Ishikawa (cell line): Measurements from ENCODE around the gene APLN.
A peak's percentile ranks its signal among the peaks of the same experiment; 100 is the strongest.

Experiments
- CEBPB ChIP-seq: IDR thresholded peaks from 2 replicates; pipeline ENCODE4 v1.6.1; 2012
- CREB1 ChIP-seq: IDR thresholded peaks from 2 replicates; pipeline ENCODE4 v1.6.1; 2012; ENCODE audit warnings: low read depth
- EGR1 ChIP-seq: IDR thresholded peaks from 2 replicates; pipeline ENCODE4 v1.6.1; 2012
- EP300 ChIP-seq: IDR thresholded peaks from 2 replicates; pipeline ENCODE4 v1.6.1; 2012; ENCODE audit warnings: borderline replicate concordance
- FOXM1 ChIP-seq: IDR thresholded peaks from 2 replicates; pipeline ENCODE4 v1.6.1; 2012; ENCODE audit warnings: low read depth, borderline replicate concordance
- MAX ChIP-seq: IDR thresholded peaks from 2 replicates; pipeline ENCODE4 v1.6.1; 2012
- NFIC ChIP-seq: IDR thresholded peaks from 2 replicates; pipeline ENCODE4 v1.6.1; 2012
- RAD21 ChIP-seq: IDR thresholded peaks from 2 replicates; pipeline ENCODE4 v1.6.1; 2012; ENCODE audit warnings: low read depth
- REST ChIP-seq: IDR thresholded peaks from 2 replicates; pipeline ENCODE4 v1.6.1; 2012; ENCODE audit warnings: low read depth, mild to moderate bottlenecking
- TAF1 ChIP-seq: IDR thresholded peaks from 2 replicates; pipeline ENCODE4 v1.6.1; 2012; ENCODE audit warnings: low read depth, mild to moderate bottlenecking
- TCF12 ChIP-seq: IDR thresholded peaks from 2 replicates; pipeline ENCODE4 v1.6.1; 2012; ENCODE audit warnings: low read depth
- TEAD4 ChIP-seq: IDR thresholded peaks from 2 replicates; pipeline ENCODE4 v1.6.1; 2012
- USF1 ChIP-seq: IDR thresholded peaks from 2 replicates; pipeline ENCODE4 v1.6.1; 2012
- YY1 ChIP-seq: IDR thresholded peaks from 2 replicates; pipeline ENCODE4 v1.6.1; 2012; ENCODE audit warnings: low read depth
- ZBTB7A ChIP-seq: IDR thresholded peaks from 2 replicates; pipeline ENCODE4 v1.6.1; 2012; ENCODE audit warnings: low read depth

Gene APLN, protein sequence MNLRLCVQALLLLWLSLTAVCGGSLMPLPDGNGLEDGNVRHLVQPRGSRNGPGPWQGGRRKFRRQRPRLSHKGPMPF

GRCh38 chrX:129654652-129655546, at the start of gene APLN:
Gene APLN (minus strand): TSS chrX:129654956. CDS start chrX:129654630, 326 bp downstream.
- TF ChIP-seq CREB1 (no peak), FOXM1 (no peak), ZBTB7A (no peak), TAF1 (no peak), RAD21 (no peak), NFIC (peak; percentile 77), REST (no peak), EP300 (no peak), TEAD4 (no peak), USF1 (peak; percentile 78), MAX (no peak; the same call in 1 of the 2 replicates)

- TF ChIP-seq RAD21 (no peak), YY1 (no peak), NFIC (no peak), TEAD4 (no peak), USF1 (no peak), TCF12 (no peak), MAX (no peak), CREB1 (no peak)
These were observed 49.7 kb upstream of the APLN start for GRCh38 chrX:129704491-129704890.

DNA sequence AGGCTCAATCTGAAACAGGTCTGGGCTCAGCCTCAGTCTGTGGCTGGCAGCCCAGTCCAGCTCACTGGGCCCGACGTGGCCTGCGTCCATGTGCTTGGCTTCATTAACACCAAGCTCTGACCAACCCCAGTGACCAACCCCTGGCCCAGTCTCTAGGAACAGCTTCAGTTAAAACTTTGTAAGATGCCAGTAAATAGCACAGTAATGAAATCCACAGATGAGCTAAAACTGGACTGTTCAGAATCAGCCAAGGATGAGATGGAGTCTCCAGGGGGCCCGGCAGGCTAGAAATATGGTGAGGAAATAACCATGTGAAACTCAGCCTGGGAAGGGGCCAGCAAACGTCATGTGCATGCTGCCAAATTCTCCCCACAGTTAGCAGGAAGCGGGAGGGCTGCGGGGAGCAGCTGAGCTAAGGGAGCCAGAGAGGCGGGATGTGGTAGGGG, 46.9 kb upstream of the APLN start:
- TF ChIP-seq NFIC (no peak), ZBTB7A (no peak), TEAD4 (no peak), CEBPB (no peak), REST (no peak), TCF12 (no peak)

DNA sequence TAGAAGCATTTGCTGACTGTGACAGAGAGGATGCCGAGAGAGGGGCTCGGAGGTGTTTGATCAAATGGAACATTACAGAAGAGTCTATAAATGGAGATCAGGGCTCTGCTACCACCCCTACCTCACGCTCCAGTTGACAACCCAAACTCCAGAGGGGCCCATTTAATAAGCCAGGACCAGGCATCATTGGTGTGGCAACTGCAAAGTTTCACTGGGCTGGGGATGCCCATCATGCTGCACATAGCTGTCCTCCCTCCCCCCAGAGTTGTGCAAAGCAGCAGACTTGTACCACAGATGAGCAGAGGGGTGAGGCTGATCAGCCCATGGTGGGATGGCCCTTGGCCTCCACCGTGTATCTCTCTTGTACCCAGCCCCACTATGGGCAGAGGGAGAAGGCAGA, 45.8 kb upstream of the APLN start:
- TF ChIP-seq RAD21 (no peak), CEBPB (no peak), YY1 (no peak), EGR1 (no peak), TEAD4 (no peak)

DNA sequence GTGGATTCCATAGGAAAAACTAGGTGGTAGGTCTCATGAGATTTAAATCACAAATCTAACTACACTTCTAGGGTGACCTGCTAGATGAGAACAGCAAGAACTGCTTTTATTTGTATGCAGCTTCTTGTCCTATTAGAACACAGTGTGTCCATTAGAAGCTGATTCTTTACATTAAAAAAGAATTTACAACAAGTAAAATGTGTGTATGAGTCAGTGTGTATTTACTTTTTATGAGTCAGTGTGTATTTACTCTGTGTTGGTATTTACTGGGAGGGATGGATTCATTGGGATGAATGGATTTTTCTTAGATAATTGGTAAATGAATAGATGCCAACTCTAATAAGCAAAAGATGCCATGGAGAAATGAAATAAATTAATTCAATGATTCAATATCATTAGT, 43.4 kb upstream of the APLN start:
- TF ChIP-seq REST (no peak), ZBTB7A (no peak), MAX (no peak), RAD21 (no peak), TEAD4 (no peak), TCF12 (no peak), FOXM1 (no peak), EGR1 (no peak), CREB1 (no peak), TAF1 (no peak), USF1 (no peak), YY1 (no peak), EP300 (no peak), NFIC (no peak), CEBPB (no peak)
